H7 (cell line): ENCODE results near the gene BRI3. TPM values are rescaled to one million over a fixed set of nuclear protein-coding genes. Genes with fewer than 3 reads are reported as not detected.

Source experiments
- DNase-seq: peaks from one replicate; pipeline ENCODE4 v3.0.0; 2012
- H3K27me3 ChIP-seq: 2 replicates; pipeline ENCODE4 v1.6.0; 2011; ENCODE audit warnings: mild to moderate bottlenecking, low read length; ENCODE audit not compliant: control insufficient read depth, insufficient read depth
- H3K36me3 ChIP-seq: replicated peaks from 2 replicates; pipeline ENCODE4 v1.5.1; 2011; ENCODE audit warnings: low read length; ENCODE audit not compliant: control insufficient read depth, insufficient read depth
- H3K4me3 ChIP-seq: 2 replicates; pipeline ENCODE4 v1.5.1; 2011; ENCODE audit warnings: low read depth, mild to moderate bottlenecking, control low read depth, low read length, moderate library complexity; ENCODE audit not compliant: insufficient read depth
- total RNA-seq: library from RNA; depleted of rRNA; stranded (reverse); fragments of >200 nt; shearing (Covaris generic); gene quantifications from 2 replicates; pipeline ENCODE4 v1.2.3, GENCODE V29; 2014

Gene BRI3
- total RNA-seq, 1 experiment from 2014 or later, result 32.8 TPM

DNA sequence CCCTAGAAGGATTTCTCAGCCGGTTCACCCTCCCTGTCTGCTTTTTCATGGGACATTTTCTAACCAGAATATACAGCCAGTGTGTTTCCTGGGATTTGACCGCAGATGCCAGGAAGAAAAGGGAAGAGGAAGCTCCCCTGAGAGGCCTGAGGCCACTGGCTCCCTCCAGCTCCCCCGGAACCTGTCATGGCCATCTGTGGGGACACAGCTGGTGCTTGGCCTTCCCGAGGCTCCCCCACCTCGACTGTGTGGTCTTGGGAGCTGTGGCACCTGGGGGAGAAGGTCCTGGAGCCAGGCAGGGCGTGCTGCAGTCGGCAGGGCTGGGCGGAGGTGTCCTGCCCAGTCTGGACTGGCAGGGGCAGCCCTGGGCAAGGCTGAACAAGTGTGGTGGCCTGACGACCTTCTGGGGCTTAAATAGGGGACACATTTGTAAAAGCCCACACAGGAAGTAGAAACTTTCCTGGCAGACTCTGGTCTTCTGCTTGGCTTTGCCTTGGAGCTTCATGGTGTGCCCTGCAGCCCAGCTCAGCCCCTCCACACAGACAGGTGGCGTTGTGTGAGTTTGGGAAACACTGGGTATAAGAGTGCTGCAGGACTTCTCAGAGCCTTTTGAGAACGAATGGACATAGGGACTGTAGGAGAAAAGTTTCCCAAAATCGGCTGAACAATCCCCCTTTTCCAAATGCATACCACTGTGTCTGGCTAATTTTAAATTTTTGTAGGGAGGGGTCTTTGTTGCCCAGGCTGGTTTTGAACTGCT lies 6.8 kb downstream of the BRI3 start:
- peak; percentile 50 for DNase-seq
- no peaks in the 10 kb centered on the region for H3K27me3 ChIP-seq
- no peak overlapping the region for H3K4me3 ChIP-seq
- peaks cover 8% of the 10 kb centered on the region for H3K36me3 ChIP-seq

DNA sequence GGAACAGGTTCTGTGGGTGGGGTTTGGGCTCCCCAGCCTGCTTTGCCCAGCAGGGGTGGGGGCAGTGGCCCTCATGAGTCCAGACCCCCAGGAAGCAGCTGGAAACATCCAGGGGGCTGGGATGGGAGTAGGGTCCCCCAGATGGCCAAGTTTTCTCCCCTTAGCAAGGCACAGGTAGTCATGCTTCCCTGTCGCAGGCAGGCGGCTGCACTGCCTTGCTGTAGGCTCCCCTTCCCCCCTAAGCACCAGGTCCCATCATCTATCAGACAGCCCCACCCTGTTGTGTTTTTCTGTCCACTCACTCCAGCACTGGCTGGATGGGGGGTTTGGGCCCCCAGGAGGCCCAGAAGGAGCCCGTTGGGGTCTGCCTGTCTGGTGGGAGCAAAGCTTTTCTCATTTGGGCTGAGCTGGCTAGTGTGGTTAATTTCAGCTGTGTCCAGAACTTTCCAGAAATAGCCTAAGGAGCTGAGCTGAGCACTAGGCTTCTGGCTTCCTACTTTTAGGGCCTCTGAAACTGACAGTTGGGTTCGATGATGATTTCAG lies 7.9 kb downstream of the BRI3 start:
- peaks cover 13% of the 10 kb centered on the region for H3K36me3 ChIP-seq
- peak; percentile 60 for DNase-seq
- H3K4me3 ChIP-seq, result no peak overlapping the region
- H3K27me3 ChIP-seq, result no peaks in the 10 kb centered on the region

DNA sequence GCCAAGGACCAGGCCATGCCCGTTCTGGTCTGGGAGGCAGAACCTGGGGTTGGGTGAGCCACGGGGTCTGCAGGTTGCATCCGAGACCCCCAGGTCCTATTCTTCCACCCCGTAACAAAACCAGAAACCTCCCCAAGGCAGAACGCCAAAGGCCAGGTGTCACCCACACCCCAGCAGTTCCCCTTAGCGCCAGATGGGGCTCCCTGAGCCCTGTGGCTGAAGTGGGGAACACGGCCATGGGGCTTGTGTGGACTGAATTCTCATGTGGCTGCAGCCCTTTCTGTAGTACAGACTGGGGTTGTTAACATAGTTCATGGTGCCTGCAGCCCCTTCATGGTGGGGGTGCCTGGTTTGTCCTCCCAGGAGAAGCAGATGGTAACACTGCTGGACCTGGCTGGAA lies 10.2 kb downstream of the BRI3 start:
- Histone ChIP-seq H3K36me3 (peaks cover 15% of the 10 kb centered on the region), H3K4me3 (no peak overlapping the region), H3K27me3 (no peaks in the 10 kb centered on the region)
- DNase-seq, result peak; percentile 77

DNA sequence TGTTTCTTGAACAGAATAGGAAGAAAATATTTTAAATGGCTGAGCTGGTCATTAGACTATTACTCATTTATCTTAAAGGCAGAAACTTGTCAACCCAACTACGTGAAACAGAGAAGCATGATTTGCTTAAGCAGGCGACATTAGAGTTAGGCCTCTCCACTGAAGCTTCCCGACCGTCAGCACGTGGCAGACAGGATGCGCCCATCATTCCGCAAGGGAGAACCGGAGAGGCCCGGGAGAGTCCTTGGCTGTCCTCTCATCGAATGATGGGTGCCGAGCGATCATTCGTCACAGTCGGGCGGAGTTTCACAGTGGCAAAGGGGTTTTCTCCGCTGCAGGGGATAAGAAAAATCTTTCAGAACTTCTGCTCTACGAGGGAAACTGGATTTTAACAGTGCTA lies 11.8 kb downstream of the BRI3 start:
- DNase-seq, result no peak
- no peak overlapping the region for H3K4me3 ChIP-seq
- no peaks in the 10 kb centered on the region for H3K27me3 ChIP-seq
- peaks cover 15% of the 10 kb centered on the region for H3K36me3 ChIP-seq

DNA sequence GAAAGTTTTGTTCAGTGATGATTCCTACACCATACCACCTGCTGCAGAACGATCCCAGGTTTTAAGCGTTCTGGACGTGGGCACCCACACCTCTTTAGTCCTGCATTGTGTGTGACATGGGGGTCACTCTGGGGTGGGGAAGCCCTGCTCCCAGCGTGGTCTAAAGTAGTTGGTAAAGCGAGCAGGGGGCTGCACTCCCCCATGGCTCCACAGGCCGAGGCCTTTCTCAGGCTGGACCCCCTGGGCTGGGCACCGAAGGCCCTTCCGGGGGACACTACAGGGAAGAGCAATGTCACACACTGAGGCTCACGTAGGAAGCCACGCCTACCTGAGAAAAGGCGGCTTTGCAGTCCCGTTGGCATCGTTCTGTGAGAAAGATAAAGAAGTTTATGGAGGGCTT lies 12.3 kb downstream of the BRI3 start:
- no peak overlapping the region for H3K4me3 ChIP-seq
- H3K36me3 ChIP-seq, result peaks cover 15% of the 10 kb centered on the region
- DNase-seq, result no peak
- H3K27me3 ChIP-seq, result no peaks in the 10 kb centered on the region

DNA sequence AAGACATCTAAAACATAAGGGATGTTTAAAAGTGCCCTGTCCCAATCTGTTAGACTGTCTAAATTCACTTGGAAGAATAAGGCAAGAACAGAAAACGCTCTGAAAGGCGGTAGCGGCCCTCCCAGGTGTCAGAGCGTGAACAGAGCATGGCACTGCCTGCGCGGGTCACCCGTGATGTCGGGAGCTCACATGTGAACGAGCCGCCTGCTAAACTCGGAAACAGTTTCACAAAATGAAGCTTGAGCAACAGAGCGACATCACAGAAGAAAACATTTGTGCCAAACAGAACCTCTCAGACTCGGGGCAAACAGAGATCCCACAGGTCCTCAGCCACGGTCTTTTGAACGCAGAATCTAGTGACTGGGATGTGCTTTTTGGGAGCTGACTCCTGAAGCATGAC lies 12.8 kb downstream of the BRI3 start:
- DNase-seq, result no peak
- H3K4me3 ChIP-seq, result no peak overlapping the region
- H3K36me3 ChIP-seq, result peaks cover 15% of the 10 kb centered on the region
- H3K27me3 ChIP-seq, result no peaks in the 10 kb centered on the region

DNA sequence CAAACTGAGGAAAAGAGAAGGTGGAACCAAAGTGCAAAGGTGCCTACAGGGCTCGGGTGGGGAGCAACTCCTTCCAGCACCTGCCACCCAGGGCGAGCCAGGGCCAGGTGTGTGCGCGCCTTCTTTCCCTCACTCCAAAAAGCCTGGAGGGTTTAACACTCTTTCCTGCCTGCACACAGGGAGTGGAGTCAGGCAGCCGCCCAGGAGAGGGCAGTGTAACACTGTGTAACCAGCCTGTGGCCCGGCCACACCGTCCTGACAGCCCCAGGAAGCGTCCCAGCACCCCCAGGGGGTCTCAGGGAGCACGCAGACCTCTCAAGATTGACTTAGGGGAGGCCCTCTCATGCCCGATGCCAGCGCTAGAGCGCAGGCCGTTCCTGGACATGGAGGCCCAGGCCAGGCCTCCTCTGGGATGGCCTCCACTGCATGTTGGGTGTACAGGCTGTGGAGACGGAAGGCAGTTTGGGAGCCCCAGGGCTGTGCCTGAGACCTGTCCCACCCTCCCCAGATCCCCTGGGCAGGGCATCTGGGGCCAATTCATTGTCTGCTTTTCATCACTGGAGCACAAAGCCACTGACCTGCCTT lies 13.4 kb downstream of the BRI3 start:
- Histone ChIP-seq H3K36me3 (peaks cover 15% of the 10 kb centered on the region), H3K4me3 (no peak overlapping the region), H3K27me3 (no peaks in the 10 kb centered on the region)
- peak; percentile 96 for DNase-seq

DNA sequence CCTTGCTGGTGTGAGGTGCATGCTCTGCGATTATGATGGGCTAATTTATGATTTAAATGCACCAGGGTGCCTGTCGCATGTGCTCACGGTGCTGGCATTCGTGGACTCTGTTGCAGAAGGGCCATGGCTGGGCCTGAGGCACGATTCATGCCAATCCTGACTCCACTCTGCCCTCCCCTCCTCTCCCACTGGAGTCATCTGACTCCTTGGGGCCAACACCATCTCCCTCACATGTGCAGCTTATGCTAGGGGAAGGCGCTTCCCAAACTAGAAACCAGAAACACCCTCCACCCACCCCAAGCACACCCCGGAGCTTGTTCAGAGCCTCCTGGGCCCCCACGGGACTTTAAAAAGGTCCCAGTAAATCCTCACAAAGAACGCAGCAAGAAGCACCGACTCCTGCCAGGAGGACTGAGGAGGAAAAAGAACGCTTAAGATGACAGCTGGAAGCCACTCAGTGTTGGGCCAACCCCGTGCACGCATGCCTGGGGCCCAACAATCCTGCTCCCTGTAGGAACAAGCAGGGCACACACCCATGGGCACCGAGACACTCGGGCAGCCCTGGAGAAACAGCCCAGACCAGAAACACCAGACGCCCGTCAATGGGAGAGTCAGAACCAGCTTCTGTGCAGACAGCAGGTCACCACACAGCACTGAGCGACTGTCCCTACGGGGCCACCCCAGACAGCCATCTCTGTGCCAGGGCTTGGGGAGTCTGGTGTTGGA lies 14.1 kb downstream of the BRI3 start:
- Histone ChIP-seq H3K27me3 (no peaks in the 10 kb centered on the region), H3K36me3 (peaks cover 15% of the 10 kb centered on the region)

DNA sequence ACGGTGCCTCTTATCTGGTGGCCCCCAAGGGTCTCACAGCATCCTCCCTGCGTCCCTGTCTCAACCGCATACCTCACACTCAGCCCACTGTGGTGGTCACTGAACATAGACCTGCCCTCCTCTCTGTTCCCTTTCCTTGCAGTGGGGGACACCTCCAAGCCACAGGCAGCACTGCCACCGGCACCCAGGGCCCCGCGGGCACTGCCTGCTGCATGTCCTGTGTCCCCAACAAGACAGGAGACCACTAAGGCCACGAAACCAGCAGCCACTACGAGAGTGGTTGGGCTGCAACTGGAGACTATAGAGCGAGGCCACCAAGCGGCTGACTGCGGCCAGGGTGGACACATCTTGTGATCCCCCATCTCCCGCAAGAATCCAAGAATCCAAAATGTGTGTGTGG lies 15.3 kb downstream of the BRI3 start:
- H3K27me3 ChIP-seq, result no peaks in the 10 kb centered on the region
- peaks cover 17% of the 10 kb centered on the region for H3K36me3 ChIP-seq
- DNase-seq, result no peak
- no peak overlapping the region for H3K4me3 ChIP-seq

More for the DNA sequence above, 14.1 kb downstream of the BRI3 start:
- DNase-seq, result no peak
- no peak overlapping the region for H3K4me3 ChIP-seq

DNA sequence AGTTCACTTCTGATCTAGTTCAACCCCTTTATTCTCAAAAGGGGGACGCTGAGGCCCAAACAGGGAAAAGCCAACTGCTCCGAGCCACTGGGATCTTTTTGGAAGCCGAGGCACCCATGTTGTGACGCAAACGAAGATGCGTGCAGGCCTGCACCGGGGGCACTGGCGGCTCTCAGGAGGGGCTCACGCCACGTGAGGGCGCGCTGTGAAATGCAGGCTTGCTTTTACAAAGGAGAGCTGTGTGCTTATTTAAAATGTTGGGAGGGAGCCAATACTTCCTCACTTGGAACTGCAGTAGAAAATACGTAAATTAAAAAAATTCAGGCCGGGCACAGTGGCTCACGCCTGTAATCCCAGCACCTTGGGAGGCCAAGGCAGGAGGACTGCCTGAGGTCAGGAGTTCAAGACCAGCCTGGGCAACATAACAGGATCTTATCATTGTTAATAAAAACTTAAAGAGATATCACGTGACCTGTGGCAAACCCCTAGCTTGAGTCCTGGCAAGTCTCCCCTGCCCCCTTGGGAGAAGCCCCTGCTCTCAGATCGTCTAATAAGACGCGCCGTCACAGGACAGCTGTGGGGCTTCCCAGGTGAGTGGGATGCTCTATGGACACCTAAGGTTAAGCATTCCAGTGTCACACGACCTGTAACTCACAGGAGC lies 16.3 kb downstream of the BRI3 start:
- Histone ChIP-seq H3K4me3 (no peak overlapping the region), H3K36me3 (peaks cover 16% of the 10 kb centered on the region), H3K27me3 (no peaks in the 10 kb centered on the region)
- DNase-seq, result no peak

DNA sequence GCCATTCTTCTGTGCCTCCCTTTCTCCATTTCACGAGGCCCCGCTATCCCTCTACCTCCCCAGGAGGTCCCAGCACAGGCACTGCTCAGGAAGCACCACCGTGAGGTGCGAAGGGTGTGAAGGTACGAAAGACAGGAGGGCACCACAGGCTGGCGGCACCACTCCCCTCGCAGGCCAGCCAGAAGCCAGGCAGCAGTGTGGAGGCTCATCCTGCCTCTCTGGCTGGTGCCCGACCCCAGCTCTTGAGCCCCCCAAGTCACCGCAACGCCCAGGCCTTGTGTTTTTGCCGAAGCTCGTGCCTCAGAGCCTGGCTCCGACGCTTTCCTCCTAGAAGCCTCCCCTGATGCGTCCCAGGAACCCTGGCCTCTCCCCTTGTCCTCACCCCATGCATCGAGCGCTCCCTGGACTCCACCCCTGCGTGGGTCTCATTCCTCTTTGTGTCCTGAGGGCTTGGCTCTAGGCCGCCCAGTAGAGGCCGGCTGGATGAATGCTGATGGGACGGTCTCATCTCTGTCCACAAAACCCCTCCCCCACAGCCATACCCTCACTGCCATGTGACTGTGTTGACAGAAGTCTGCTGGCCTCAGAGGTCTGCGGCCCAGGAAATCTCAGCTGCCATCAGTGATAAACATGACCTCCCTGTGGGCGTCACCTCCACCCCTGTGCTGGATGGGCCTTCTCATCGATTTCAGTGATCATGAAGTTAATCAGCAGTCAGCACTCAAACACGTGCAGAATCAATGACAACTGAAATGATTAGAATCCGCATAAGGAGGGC lies 19.3 kb downstream of the BRI3 start:
- DNase-seq, result no peak

DNA sequence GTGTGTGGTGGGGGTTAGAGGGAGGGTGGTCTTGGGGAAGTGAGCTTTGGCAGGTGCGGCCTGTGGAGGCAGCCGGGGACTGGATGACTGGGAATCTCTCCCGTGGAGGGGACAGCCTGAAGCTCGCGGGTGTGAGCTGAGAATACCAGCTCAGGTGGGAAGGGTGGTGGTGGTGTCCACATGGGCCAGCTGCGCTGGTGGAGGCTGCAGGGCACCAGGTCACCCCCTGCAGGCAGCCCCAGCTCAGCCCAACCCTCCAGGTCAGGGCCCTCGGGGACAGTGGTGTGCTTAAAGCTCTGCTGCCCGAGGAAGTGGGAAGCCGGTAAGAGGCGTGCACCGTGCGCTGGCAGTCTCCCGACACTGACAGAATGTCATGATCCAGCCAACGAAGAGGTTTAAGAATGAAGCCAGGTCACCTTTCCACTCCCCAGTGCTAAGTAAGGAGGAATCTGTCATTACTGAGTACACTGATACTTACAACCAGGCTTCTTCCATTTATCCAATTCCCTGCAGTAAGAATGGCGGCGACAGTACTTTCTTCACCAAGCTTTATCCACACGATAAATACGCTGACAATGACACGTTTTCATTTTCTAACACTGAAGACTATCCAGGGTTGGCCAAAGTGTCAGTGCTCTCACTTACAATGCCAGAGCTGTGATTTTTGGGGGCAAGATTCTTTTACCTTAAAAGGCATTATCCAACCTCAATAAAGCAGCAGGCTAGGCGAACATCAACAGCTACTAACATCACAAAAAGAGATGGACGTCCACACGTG lies 20.4 kb downstream of the BRI3 start:
- no peak for DNase-seq
- Histone ChIP-seq H3K4me3 (no peak overlapping the region), H3K27me3 (no peaks in the 10 kb centered on the region), H3K36me3 (peaks cover 16% of the 10 kb centered on the region)

More for the DNA sequence above, 19.3 kb downstream of the BRI3 start:
- Histone ChIP-seq H3K27me3 (no peaks in the 10 kb centered on the region), H3K4me3 (no peak overlapping the region), H3K36me3 (peaks cover 14% of the 10 kb centered on the region)

DNA sequence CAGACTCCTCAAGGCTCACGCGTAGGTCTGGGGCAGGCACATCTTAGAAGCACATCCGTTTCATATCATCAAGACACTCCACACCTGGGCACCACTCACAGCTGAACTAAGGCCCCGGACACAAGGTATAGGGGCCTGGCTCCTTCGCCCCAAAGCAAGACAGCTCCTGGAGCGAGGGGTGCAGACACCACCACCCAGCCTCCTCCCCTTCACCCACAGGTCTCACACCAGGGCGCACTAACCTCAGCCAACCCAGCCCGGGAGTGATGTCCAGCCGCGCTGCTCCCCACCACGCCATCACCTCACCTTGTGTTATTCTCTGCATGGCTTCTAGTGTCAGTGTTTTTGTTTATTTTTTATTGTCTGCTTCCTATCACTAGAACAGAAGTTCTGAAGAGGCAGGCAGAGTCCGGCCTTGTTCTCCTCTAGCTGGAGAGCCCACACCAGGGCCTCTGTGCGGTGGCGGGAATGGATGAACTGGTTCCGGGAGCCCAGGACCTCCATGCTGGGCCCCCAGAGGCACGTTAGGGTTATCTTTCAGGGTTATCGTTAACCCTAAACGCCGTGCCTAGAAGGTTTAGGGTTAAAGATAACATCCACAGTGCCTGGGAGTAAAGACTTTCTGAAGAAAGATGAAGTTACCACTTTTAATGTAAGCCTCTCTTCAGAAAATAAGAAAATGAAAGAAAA lies 21.8 kb downstream of the BRI3 start:
- DNase-seq, result no peak

More for the DNA sequence above, 21.8 kb downstream of the BRI3 start:
- H3K36me3 ChIP-seq, result peaks cover 21% of the 10 kb centered on the region
- H3K4me3 ChIP-seq, result no peak overlapping the region
- no peaks in the 10 kb centered on the region for H3K27me3 ChIP-seq
